ENCODE measurements around the gene EVI5. TPM values are rescaled to one million over a fixed set of nuclear protein-coding genes. Genes with fewer than 3 reads are reported as not detected.

Gene EVI5
- polyA plus RNA-seq, 1 experiment = 28.5 TPM

DNA sequence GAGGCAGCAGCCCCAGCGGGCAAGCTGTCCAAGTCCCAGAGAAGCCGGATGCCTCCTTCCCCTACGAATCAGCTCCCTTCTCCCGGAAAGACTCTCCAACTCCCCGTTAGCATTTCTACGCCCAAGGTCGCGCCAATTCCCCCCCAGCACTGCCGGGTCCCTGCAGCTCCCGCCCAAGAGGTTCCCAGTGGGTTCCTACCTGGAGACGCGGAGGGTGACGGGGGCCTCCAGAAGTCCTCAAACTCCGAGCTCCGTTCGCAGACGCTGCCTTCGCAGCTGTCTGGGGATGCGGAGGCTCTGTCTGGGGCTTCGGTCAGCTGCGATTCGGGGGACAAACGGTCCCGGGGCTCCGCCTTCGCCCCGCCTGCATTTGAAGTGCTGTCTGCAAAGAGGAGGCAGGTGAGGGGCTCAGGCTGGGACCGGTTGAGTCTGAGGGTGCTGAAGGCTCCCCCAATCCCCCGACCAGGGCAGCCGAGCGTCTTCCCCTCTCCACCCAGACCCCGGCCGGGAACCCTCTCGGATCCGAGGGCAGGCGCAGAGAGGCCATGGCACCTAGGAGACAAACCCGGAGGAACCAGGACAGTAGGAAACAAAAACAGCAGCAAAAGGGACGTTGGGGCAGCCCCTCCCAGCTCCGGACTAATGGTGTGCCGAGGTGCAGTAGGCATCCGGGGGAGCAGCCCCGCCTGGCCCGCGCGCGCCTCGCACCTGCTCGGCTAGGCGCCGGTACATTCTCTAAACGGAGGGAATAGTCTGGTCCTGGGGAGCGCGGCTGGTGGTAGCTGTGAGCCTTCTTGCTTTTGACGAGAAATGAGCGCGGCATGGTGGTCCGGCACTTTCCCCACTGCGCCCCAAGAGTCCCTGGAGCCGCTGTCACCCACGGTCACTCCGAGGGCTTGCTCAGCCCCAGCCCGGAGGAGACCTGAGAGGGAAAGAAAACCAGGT lies 302.0 kb downstream of the EVI5 start:
- no peak overlapping the region for H3K4me3 ChIP-seq (ENCODE audit: low read depth, low read length)
- peaks cover 16% of the 10 kb centered on the region; the same call in 1 of the 2 replicates for H3K9me3 ChIP-seq (ENCODE audit: control insufficient read depth, insufficient read depth, low read length)
- TF ChIP-seq, protein P1, sequence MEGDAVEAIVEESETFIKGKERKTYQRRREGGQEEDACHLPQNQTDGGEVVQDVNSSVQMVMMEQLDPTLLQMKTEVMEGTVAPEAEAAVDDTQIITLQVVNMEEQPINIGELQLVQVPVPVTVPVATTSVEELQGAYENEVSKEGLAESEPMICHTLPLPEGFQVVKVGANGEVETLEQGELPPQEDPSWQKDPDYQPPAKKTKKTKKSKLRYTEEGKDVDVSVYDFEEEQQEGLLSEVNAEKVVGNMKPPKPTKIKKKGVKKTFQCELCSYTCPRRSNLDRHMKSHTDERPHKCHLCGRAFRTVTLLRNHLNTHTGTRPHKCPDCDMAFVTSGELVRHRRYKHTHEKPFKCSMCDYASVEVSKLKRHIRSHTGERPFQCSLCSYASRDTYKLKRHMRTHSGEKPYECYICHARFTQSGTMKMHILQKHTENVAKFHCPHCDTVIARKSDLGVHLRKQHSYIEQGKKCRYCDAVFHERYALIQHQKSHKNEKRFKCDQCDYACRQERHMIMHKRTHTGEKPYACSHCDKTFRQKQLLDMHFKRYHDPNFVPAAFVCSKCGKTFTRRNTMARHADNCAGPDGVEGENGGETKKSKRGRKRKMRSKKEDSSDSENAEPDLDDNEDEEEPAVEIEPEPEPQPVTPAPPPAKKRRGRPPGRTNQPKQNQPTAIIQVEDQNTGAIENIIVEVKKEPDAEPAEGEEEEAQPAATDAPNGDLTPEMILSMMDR (IDR thresholded peaks at IDR 0.05; ENCODE audit: low read depth, low read length) = no peak
- no peak for DNase-seq (ENCODE audit: low read depth, low spot score)
- ChIA-PET CTCF (interaction anchor here (0.7 to 1.2 kb wide), 2 partner anchors 85 to 172 kb away, joined by 3 read pairs; no protein-coding TSS in a partner anchor), POLR2A (no interaction called here)
- no peak overlapping the region for H3K27ac ChIP-seq (ENCODE audit: low read depth, low read length)
- H3K27me3 ChIP-seq (ENCODE audit: control insufficient read depth, insufficient read depth, low read length) = peaks cover 92% of the 10 kb centered on the region

DNA sequence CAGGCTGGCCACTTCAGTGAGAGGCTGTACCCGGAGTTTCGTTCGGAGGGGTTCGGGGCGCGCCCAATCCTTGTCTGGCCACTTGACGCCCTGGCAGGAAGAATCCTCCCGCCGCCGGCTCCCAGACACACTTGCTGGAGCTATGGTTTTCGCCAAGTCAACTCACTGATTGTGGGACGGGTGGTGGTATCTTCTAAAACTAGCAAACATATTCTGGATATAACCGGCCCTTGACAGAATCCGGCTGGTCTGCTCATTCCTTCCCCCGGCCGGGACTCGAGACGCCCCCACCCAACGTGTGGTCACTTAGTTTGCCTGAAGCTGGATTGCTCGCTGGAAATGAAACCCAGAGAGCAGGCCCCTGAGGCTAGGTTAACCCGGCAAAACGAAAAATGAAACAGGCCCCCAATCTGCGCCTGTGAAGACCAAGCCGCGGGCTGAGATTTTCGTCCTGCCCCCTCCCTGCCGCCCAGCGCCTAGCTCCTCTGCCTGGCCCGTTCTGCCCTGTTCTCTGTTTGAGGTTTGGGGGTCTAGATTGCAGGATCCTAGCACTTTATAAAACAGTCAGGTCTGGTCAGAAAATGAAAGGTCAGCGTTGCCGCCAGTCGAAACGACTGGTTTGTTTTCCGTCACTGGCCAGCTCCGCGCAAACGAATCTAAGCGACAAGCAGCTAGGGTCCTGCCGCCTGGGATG lies 302.8 kb downstream of the EVI5 start:
- 0 out of 2 replicates have a peak overlapping the region, but pooled peaks have one; percentile 7 for H3K4me3 ChIP-seq (ENCODE audit: low read depth, low read length)
- no peak overlapping the region for H3K27ac ChIP-seq (ENCODE audit: low read depth, low read length)
- no peak for DNase-seq (ENCODE audit: low read depth, low spot score)
- H3K27me3 ChIP-seq (ENCODE audit: control insufficient read depth, insufficient read depth, low read length) = peaks cover 91% of the 10 kb centered on the region
- H3K9me3 ChIP-seq (ENCODE audit: control insufficient read depth, insufficient read depth, low read length) = peaks cover 16% of the 10 kb centered on the region; the same call in 1 of the 2 replicates
- ChIA-PET CTCF (interaction anchor here (0.6 to 1.2 kb wide), 2 partner anchors 82 to 172 kb away, joined by 3 read pairs; no protein-coding TSS in a partner anchor), POLR2A (no interaction called here)
- TF ChIP-seq, protein P1 (IDR thresholded peaks at IDR 0.05; ENCODE audit: low read depth, low read length) = no peak

- TF ChIP-seq, protein P1 (IDR thresholded peaks at IDR 0.05; ENCODE audit: low read depth, low read length) = no peak
- ChIA-PET CTCF (interaction anchor here (1.6 kb wide), 1 partner anchor 171 kb away, joined by 3 read pairs; no protein-coding TSS in a partner anchor), POLR2A (no interaction called here)
- DNase-seq (ENCODE audit: low read depth, low spot score) = no peak
- Histone ChIP-seq H3K9me3 (ENCODE audit: control insufficient read depth, insufficient read depth, low read length) (peaks cover 16% of the 10 kb centered on the region; the same call in 1 of the 2 replicates), H3K4me3 (ENCODE audit: low read depth, low read length) (no peak overlapping the region), H3K27ac (ENCODE audit: low read depth, low read length) (no peak overlapping the region), H3K27me3 (ENCODE audit: control insufficient read depth, insufficient read depth, low read length) (peaks cover 91% of the 10 kb centered on the region)
Measured at GRCh38 chr1:92481599-92481925, 303.3 kb downstream of the EVI5 start.

- TF ChIP-seq, protein P1 (IDR thresholded peaks at IDR 0.05; ENCODE audit: low read depth, low read length) = no peak
- Histone ChIP-seq H3K9me3 (ENCODE audit: control insufficient read depth, insufficient read depth, low read length) (peaks cover 16% of the 10 kb centered on the region; the same call in 1 of the 2 replicates), H3K4me3 (ENCODE audit: low read depth, low read length) (no peak overlapping the region), H3K27me3 (ENCODE audit: control insufficient read depth, insufficient read depth, low read length) (peaks cover 94% of the 10 kb centered on the region), H3K27ac (ENCODE audit: low read depth, low read length) (no peak overlapping the region)
- POLR2A ChIA-PET = no interaction called here
- CTCF ChIA-PET = interaction anchor here (1.6 kb wide), 1 partner anchor 171 kb away, joined by 3 read pairs; no protein-coding TSS in a partner anchor
- DNase-seq (ENCODE audit: low read depth, low spot score) = no peak
Measured at GRCh38 chr1:92480813-92481598, 303.9 kb downstream of the EVI5 start.
